GM12874 (cell line): ENCODE data around the gene RNF144A.
A peak's percentile ranks its signal among the peaks of the same experiment; 100 is the strongest.

Experiments
- CTCF ChIP-seq: IDR thresholded peaks from 2 replicates; pipeline ENCODE4 v1.5.1; 2011; ENCODE audit warnings: low read depth, mild to moderate bottlenecking, control low read depth, low read length, moderate library complexity; ENCODE audit not compliant: insufficient read depth

Gene RNF144A

GRCh38 chr2:7004636-7005035 is 87.4 kb downstream of the RNF144A start:
- TF ChIP-seq CTCF: no peak

GRCh38 chr2:7007488-7007845 is 90.3 kb downstream of the RNF144A start:
- TF ChIP-seq CTCF: no peak

GRCh38 chr2:7007846-7008741 is 90.9 kb downstream of the RNF144A start:
- TF ChIP-seq CTCF: 0 out of 2 replicates have a peak, but pooled peaks have one; percentile 9

GRCh38 chr2:7009207-7009911 is 92.1 kb downstream of the RNF144A start:
- TF ChIP-seq CTCF: no peak

GRCh38 chr2:7010391-7011054 is 93.3 kb downstream of the RNF144A start:
- TF ChIP-seq CTCF: no peak

GRCh38 chr2:7011356-7012083 is 94.3 kb downstream of the RNF144A start:
- no peak for TF ChIP-seq CTCF
